Neural cell (in vitro differentiated cells): ENCODE measurements around the gene TMEM184B.

Experiments
- EP300 ChIP-seq: fragments of 450-650 bp; conservative IDR thresholded peaks from 2 replicates; pipeline ENCODE4 v1.6.1; 2014; ENCODE audit warnings: antibody characterized with exemption, mild to moderate bottlenecking, moderate library complexity; ENCODE audit not compliant: poor library complexity, severe bottlenecking
- EZH2 ChIP-seq: fragments of 200-600, 300-800 bp; shearing (Covaris generic), sonication (generic); IDR thresholded peaks from 2 replicates; pipeline ENCODE4 v1.6.1; 2014; ENCODE audit warnings: antibody characterized with exemption, low read length, borderline replicate concordance, mild to moderate bottlenecking; ENCODE audit not compliant: insufficient read depth, poor library complexity, severe bottlenecking
- POLR2AphosphoS5 ChIP-seq: IDR thresholded peaks from 2 replicates; pipeline ENCODE4 v1.6.1; 2012
- RAD21 ChIP-seq: fragments of 450-650 bp; conservative IDR thresholded peaks from 2 replicates; pipeline ENCODE4 v1.6.1; 2014; ENCODE audit warnings: antibody characterized with exemption, mild to moderate bottlenecking, moderate library complexity
- REST ChIP-seq: IDR thresholded peaks from 2 replicates; pipeline ENCODE4 v1.6.1; 2012; ENCODE audit warnings: borderline replicate concordance
- SMC3 ChIP-seq: fragments of 450-650 bp; conservative IDR thresholded peaks from 2 replicates; pipeline ENCODE4 v1.6.1; 2014; ENCODE audit warnings: antibody characterized with exemption, mild to moderate bottlenecking, moderate library complexity; ENCODE audit not compliant: poor library complexity
- TAF1 ChIP-seq: IDR thresholded peaks from 2 replicates; pipeline ENCODE4 v1.6.1; 2012; ENCODE audit warnings: low read depth
- TF ChIP-seq, protein P1 (sequence below): fragments of 450-650 bp; IDR thresholded peaks from 2 replicates; pipeline ENCODE4 v1.5.1; 2014; ENCODE audit warnings: antibody characterized with exemption, mild to moderate bottlenecking, moderate library complexity; ENCODE audit not compliant: poor library complexity, severe bottlenecking

- TF ChIP-seq, protein P1, sequence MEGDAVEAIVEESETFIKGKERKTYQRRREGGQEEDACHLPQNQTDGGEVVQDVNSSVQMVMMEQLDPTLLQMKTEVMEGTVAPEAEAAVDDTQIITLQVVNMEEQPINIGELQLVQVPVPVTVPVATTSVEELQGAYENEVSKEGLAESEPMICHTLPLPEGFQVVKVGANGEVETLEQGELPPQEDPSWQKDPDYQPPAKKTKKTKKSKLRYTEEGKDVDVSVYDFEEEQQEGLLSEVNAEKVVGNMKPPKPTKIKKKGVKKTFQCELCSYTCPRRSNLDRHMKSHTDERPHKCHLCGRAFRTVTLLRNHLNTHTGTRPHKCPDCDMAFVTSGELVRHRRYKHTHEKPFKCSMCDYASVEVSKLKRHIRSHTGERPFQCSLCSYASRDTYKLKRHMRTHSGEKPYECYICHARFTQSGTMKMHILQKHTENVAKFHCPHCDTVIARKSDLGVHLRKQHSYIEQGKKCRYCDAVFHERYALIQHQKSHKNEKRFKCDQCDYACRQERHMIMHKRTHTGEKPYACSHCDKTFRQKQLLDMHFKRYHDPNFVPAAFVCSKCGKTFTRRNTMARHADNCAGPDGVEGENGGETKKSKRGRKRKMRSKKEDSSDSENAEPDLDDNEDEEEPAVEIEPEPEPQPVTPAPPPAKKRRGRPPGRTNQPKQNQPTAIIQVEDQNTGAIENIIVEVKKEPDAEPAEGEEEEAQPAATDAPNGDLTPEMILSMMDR, result no peak
- TF ChIP-seq SMC3 (no peak), EZH2 (no peak), REST (no peak), POLR2AphosphoS5 (no peak), RAD21 (no peak), TAF1 (no peak), EP300 (no peak)
Measured at GRCh38 chr22:38298312-38299005, 25.6 kb upstream of the TMEM184B start.
